Bone marrow (tissue), 2 donors: ENCODE measurements around the gene CDKN3.
"Not testable (repeated sequence)": the region's sequence is repeated elsewhere in the genome, so short reads cannot be mapped to it uniquely, and the experiment has no call there.

Experiments
- DNase-seq, 2 donors: peaks; one replicate each; lab custom pipeline; 2025; lab: John Stamatoyannopoulos, UW

The CDKN3 gene

GRCh38 chr14:54424479-54424901 is 27.7 kb downstream of the CDKN3 start:
- DNase-seq = no peak

GRCh38 chr14:54425068-54425467 is 28.3 kb downstream of the CDKN3 start:
- DNase-seq = no peak

- DNase-seq = no peak
Observed at GRCh38 chr14:54425537-54426274, 28.9 kb downstream of the CDKN3 start.

DNA sequence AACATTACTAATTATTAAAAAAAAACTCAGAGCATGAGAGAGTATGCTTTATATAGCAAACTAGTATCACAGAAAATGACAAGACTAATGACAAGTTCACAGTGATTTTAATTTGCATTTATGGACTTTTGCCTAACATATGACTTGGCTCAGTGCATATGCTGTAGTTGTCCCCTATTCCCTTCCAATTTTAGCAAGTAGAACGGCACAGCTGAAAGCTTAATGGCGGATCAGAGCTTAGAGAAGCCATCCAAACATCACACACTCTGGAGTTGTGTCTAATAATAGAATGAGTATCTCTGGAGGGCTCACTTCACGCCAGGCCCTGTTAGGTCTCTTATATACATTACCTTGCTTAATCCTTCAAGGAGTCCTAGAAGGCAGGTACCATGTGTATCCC is 31.1 kb downstream of the CDKN3 start:
- no peak for DNase-seq

GRCh38 chr14:54428527-54428926 is 31.7 kb downstream of the CDKN3 start:
- no peak for DNase-seq

DNA sequence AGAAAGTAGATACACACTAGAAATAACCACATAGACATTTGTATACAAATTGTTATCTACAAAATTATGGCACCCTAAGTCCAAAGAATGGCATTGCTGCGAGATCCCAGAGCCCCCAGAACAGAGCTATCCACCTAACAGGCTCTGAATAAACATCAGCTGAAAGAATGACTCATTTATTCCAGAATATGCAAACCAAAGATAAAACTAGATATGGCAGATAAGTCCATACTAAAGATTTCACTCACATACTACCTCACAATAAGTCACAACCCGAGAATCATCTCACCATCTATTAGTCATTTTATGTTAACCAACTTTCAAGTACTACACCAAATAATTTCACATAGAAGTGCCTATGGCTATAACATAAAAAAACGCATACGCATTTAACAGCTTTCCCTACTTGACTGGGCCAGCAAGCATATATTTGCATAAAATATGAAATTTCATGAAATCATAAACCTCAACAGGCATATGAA is 38.7 kb downstream of the CDKN3 start:
- DNase-seq = peak in 1 of 2 donors; percentile 12

GRCh38 chr14:54437954-54438353 is 41.1 kb downstream of the CDKN3 start:
- DNase-seq = not testable (repeated sequence)

GRCh38 chr14:54438703-54439102 is 41.9 kb downstream of the CDKN3 start:
- no peak for DNase-seq

GRCh38 chr14:54440037-54440436 is 43.2 kb downstream of the CDKN3 start:
- no peak for DNase-seq

GRCh38 chr14:54440476-54440872 is 43.7 kb downstream of the CDKN3 start:
- DNase-seq = no peak

DNA sequence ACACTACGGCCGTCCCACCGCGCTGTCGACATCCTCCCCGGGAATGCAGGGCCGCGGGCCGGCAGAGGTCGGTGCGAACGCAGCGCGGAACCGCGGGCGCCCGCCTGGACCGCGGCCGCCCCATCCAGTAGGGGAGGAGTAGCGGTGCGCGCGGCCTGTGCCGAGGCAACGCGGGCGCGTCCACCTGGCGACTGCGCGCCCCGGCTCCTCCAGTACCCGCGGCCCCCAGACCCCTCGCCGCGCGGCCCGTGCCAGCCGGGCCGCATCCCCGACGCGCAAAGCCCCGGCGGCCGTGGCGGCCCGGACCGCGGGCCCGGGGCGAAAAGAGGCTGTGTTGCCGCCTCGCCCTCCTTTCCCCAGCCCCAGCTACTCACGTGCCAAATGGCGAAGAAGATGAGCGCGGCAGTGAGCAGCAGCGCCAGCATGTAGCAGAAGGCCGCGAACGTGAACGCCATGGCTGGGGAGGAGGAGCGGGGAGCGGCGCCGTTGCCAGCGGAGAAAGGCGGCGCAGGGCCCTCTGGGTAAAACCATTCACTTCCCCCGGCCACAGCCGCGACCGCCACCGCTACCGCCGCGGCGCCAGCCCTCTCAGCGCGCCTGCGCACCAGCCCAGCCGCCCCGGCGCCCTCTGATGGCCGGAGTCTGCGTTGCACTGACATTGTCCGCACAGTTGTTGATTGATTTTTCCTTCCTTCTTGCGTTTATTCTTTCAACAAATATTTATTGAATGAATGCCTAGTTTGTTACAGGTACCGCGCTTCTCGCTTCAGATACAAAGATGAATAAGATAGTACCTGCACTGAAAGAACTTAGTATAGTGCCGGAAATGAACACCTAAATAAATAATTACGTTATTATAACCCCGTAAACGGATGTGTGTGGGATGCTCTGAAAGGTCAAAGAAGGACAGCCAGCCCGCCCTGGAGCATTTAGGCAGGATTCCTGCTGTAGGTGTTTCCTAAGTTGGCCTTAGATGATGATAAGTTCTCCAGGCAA is 44.4 kb downstream of the CDKN3 start, which contains the start of gene CNIH1:
CNIH1 (minus strand) TSS at position 502 of the 996 bp plus-strand sequence; CDS start at position 455, 47 bp downstream.
- DNase-seq = peak; percentile 83 to 87

- not testable (repeated sequence) for DNase-seq
Observed at GRCh38 chr14:54442961-54443360, 46.2 kb downstream of the CDKN3 start.

- no peak for DNase-seq
Observed at GRCh38 chr14:54443981-54444380, 47.2 kb downstream of the CDKN3 start.

DNA sequence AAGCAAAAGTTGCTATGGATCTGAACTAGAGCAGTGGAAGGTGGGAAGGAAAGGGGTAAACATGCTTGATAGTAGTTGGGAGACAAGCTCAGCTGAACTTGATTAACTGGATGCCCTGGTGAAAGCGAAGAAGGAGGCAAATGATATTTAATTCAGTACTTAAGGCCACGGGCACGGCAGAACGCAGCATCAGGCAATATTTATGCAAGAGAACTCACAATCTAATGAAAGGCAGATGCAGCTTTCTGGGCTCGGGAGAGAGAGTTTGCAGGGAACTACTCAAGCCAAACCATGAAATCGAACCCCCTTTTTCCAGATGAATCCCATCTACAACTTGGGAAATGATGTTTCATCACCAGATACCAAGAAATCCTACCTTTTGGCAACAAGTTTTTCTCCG is 47.9 kb downstream of the CDKN3 start:
- no peak for DNase-seq

GRCh38 chr14:54446161-54446693 is 49.4 kb downstream of the CDKN3 start:
- no peak for DNase-seq

GRCh38 chr14:54447231-54447692 is 50.5 kb downstream of the CDKN3 start:
- peak in 1 of 2 donors; percentile 4 for DNase-seq

DNA sequence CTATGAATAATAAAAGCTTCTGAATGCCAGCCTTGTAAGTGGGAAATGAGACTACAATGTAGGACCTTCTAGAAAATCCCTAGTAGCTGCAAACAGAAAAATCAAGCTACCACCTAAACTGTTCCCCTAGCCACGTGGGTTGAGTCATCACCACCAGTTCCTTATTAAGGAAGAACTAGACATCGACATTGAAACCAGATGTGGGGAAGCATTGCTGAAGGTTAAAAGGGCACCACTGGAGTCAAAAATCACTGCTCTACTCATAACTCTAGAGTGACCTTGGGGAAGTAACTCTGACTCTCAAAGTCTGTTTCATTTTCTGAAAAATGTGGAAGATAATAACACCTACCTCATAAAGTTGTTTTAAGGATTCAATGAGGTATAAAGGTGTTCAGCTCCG is 53.7 kb downstream of the CDKN3 start:
- peak in 1 of 2 donors; percentile 28 for DNase-seq

- DNase-seq = no peak
Observed at GRCh38 chr14:54451121-54451601, 54.4 kb downstream of the CDKN3 start.

- DNase-seq = no peak
Observed at GRCh38 chr14:54451961-54452360, 55.2 kb downstream of the CDKN3 start.

GRCh38 chr14:54453252-54453651 is 56.4 kb downstream of the CDKN3 start:
- DNase-seq = no peak

DNA sequence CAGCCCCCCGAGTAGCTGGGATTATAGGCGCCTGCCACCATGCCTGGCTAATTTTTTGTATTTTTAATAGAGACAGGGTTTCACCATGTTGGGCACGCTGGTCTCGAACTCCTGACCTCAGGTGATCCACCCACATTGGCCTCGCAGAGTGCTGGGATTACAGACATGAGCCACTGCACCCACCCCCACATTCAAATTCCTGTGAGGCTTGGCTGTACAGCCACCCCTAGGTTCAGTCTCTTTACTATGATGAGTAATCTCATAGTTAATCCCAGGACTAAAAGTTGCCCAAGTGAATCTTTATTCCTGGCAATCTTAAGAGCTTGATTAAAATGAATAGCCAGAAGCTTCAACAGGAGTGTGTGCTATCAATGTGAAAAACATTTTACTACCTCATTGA is 57.2 kb downstream of the CDKN3 start:
- not testable (repeated sequence) for DNase-seq

DNA sequence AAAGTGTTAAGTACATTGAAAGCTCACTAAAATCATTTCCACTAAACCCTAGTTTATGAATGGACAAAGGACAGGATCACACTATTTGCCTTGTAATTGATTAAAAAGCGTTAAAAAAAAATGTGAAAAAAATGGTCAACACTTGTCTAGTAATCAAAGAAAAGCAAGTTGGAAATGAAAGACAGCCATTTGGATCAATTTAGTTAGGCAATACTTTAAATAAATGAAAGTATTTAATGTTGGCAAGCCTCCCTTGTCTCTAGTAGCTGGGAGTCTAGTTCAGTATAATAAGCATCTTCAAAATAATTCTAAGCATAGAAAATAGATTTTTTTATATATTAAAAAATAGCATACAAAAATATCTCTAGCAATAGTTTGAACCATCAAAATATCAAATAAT is 58.6 kb downstream of the CDKN3 start:
- no peak for DNase-seq
